ENCODE results near the gene KCNN2. TPM values are rescaled to one million over a fixed set of nuclear protein-coding genes. Genes with fewer than 3 reads are reported as not detected.
A peak's percentile ranks its signal among the peaks of the same experiment; 100 is the strongest.

KCNN2 gene
- total and polyA plus RNA-seq, 2 of the 4 experiments (the other 2 are of a cell fraction): 2.2 to 8.8 TPM

- Histone ChIP-seq H3K9me3 (ENCODE audit: control insufficient read depth, insufficient read depth, low read length) (no peaks in the 10 kb centered on the region), H2AK5ac (ENCODE audit: low read depth, low read length) (no peak overlapping the region), H3K18ac (ENCODE audit: low read depth, low read length) (no peak overlapping the region), H2BK15ac (ENCODE audit: low read depth, low read length) (no peak overlapping the region), H3K4me2 (ENCODE audit: low read depth, low read length) (no peak overlapping the region), H2BK5ac (ENCODE audit: low read depth, low read length, poor library complexity, severe bottlenecking) (no peak overlapping the region), H3K36me3 (ENCODE audit: control insufficient read depth, insufficient read depth, low read length) (no peaks in the 10 kb centered on the region), H3K4ac (ENCODE audit: low read depth, low read length) (no peak overlapping the region), H3K56ac (ENCODE audit: extremely low read depth, insufficient read depth, low read length) (no peak overlapping the region), H3K79me1 (ENCODE audit: low read depth in 1 of 2, low read length in 2 of 2) (no peaks in the 10 kb centered on the region), H4K20me1 (ENCODE audit: insufficient read depth, low read length) (no peaks in the 10 kb centered on the region), H4K5ac (ENCODE audit: low read depth, low read length) (no peak overlapping the region), H3K27ac (ENCODE audit: insufficient read depth, low read length) (no peak overlapping the region), H3K27me3 (ENCODE audit: control insufficient read depth, insufficient read depth, low read length) (peaks cover 5% of the 10 kb centered on the region), H4K8ac (ENCODE audit: low read depth in 2 of 2, low read length in 2 of 2) (no peak overlapping the region), H2BK20ac (ENCODE audit: low read depth, low read length) (no peak overlapping the region), H3K4me3 (ENCODE audit: insufficient read depth, low read depth, low read length) (no peak overlapping the region), H4K91ac (ENCODE audit: insufficient read depth, low read depth, low read length) (no peak overlapping the region), H3K4me1 (ENCODE audit: control insufficient read depth, insufficient read depth, low read length) (no peaks in the 10 kb centered on the region), H2AFZ (replicated peaks; ENCODE audit: low read length, poor library complexity) (no peak overlapping the region), H3K14ac (replicated peaks; ENCODE audit: low read depth, low read length) (no peak overlapping the region), H3K9ac (ENCODE audit: low read depth, low read length) (no peak overlapping the region), H2AK9ac (replicated peaks; ENCODE audit: low read depth, low read length, poor library complexity) (no peak overlapping the region), H3K9me1 (ENCODE audit: insufficient read depth, low read length) (no peaks in the 10 kb centered on the region), H3K23ac (ENCODE audit: low read depth, low read length) (no peak overlapping the region), H2BK120ac (ENCODE audit: low read depth, low read length) (no peak overlapping the region)
- DNase-seq (peak; percentile 65), ATAC-seq (ENCODE audit: low read depth) (peak; percentile 47; the same call in 1 of the 2 replicates)
- no peak for TF ChIP-seq CEBPB (IDR thresholded peaks at IDR 0.05; ENCODE audit: low read depth, low read length)
- TF ChIP-seq FOS (IDR thresholded peaks at IDR 0.05; ENCODE audit: low read depth, low read length): no peak
- no peak for TF ChIP-seq RCOR1 (IDR thresholded peaks at IDR 0.05; ENCODE audit: insufficient replicate concordance, low read length)
- no peak for TF ChIP-seq POLR2A (IDR thresholded peaks at IDR 0.05; ENCODE audit: low read depth, low read length)
- no peak for TF ChIP-seq BHLHE40 (IDR thresholded peaks at IDR 0.05; ENCODE audit: low read depth, low read length)
- no peak for TF ChIP-seq SMC3 (IDR thresholded peaks at IDR 0.05; ENCODE audit: low read depth, low read length)
- no peak for TF ChIP-seq RFX5 (IDR thresholded peaks at IDR 0.05; ENCODE audit: low read depth, low read length)
- no peak for TF ChIP-seq CTCF (conservative IDR thresholded peaks at IDR 0.05; ENCODE audit: low read depth, low read length)
- no peak for TF ChIP-seq ELK1 (IDR thresholded peaks at IDR 0.05; ENCODE audit: borderline replicate concordance, low read depth, low read length)
- no peak for TF ChIP-seq USF2 (IDR thresholded peaks at IDR 0.05; ENCODE audit: low read depth, low read length)
- no peak for TF ChIP-seq RAD21 (IDR thresholded peaks at IDR 0.05; ENCODE audit: low read length)
- TF ChIP-seq CHD1 (IDR thresholded peaks at IDR 0.05; ENCODE audit: low read depth, low read length): no peak
- BruUV-seq (replicated peaks): no TSS peak
- in situ Hi-C loops (cut with MboI; ENCODE audit: low sequenced_read_pairs): no loop called here
- CTCF ChIA-PET: interaction anchor here (0.6 to 1.4 kb wide), 3 partner anchors 8 to 158 kb away, joined by 3 to 8 read pairs (median 3); no protein-coding TSS in a partner anchor
- intact Hi-C loops (cut with micrococcal nuclease): loop anchor here (10.0 kb wide), 1 partner anchor 698 kb away; no protein-coding TSS in a partner anchor
- WGBS, 2 experiments (ENCODE audit: extremely low coverage in 2 of 2, insufficient read length in 1 of 2): no CpG with 5 or more reads among the region's 2 CpGs
- POLR2A ChIA-PET (ENCODE audit: unreplicated experiment): interaction anchor here (0.6 kb wide), 1 partner anchor 33 kb away, joined by 3 read pairs; no protein-coding TSS in a partner anchor
- dilution Hi-C loops (cut with HindIII; ENCODE audit: low sequenced_read_pairs, unreplicated experiment): no loop called here
Observed at GRCh38 chr5:114367029-114367428, 5.2 kb downstream of the KCNN2 start.

Data from IMR-90 (cell line).